H9 (cell line): ENCODE measurements around the gene MUC4. TPM values are rescaled to one million over a fixed set of nuclear protein-coding genes. Genes with fewer than 3 reads are reported as not detected.

ENCODE experiments used
- DNase-seq: peaks from one replicate; pipeline ENCODE4 v3.0.0-alpha.2; 2017
- H2AFZ ChIP-seq: one replicate; pipeline ENCODE4 v1.6.1; 2013; ENCODE audit warnings: mild to moderate bottlenecking, low read length, control low read depth, moderate library complexity
- H2AK5ac ChIP-seq: 2 replicates; pipeline ENCODE4 v1.6.1; 2013; ENCODE audit warnings: low read length, control low read depth, mixed read lengths; ENCODE audit not compliant: insufficient read length
- H2BK120ac ChIP-seq: one replicate; pipeline ENCODE4 v1.6.1; 2013; ENCODE audit warnings: low read depth, mild to moderate bottlenecking, low read length, control low read depth, inconsistent platforms; ENCODE audit not compliant: poor library complexity, severe bottlenecking
- H2BK12ac ChIP-seq: 2 replicates; pipeline ENCODE4 v1.6.1; 2013; ENCODE audit warnings: low read length, control low read depth, mixed read lengths, low read depth; ENCODE audit not compliant: insufficient read length
- H2BK15ac ChIP-seq: 2 replicates; pipeline ENCODE4 v1.6.1; 2013; ENCODE audit warnings: low read depth, low read length, control low read depth
- H2BK20ac ChIP-seq: one replicate; pipeline ENCODE4 v1.6.1; 2013; ENCODE audit warnings: low read depth, mild to moderate bottlenecking, low read length, control low read depth, inconsistent platforms; ENCODE audit not compliant: poor library complexity, severe bottlenecking
- H2BK5ac ChIP-seq: 2 replicates; pipeline ENCODE4 v1.6.1; 2013; ENCODE audit warnings: low read length, control low read depth, mixed read lengths; ENCODE audit not compliant: insufficient read length
- H3K14ac ChIP-seq: 2 replicates; pipeline ENCODE4 v1.6.1; 2013; ENCODE audit warnings: low read length, control low read depth; ENCODE audit not compliant: insufficient read depth
- H3K18ac ChIP-seq: 2 replicates; pipeline ENCODE4 v1.6.1; 2013; ENCODE audit warnings: low read depth, mild to moderate bottlenecking, mixed read lengths, low read length, control low read depth; ENCODE audit not compliant: insufficient read length
- H3K23ac ChIP-seq: 2 replicates; pipeline ENCODE4 v1.6.1; 2013; ENCODE audit warnings: low read length, control low read depth, mixed read lengths, low read depth; ENCODE audit not compliant: insufficient read length
- H3K23me2 ChIP-seq: 2 replicates; pipeline ENCODE4 v1.6.1; 2013; ENCODE audit warnings: low read depth, mild to moderate bottlenecking, mixed read lengths, low read length, control low read depth; ENCODE audit not compliant: insufficient read length, poor library complexity, severe bottlenecking
- H3K27ac ChIP-seq: 2 replicates; pipeline ENCODE4 v1.5.1; 2013; ENCODE audit warnings: low read length, control low read depth, mixed read lengths, low read depth; ENCODE audit not compliant: insufficient read length
- H3K27me3 ChIP-seq: 2 replicates; pipeline ENCODE4 v1.6.1; 2013; ENCODE audit warnings: low read length, control low read depth, inconsistent platforms; ENCODE audit not compliant: insufficient read depth
- H3K4ac ChIP-seq: 2 replicates; pipeline ENCODE4 v1.6.1; 2013; ENCODE audit warnings: low read depth, mild to moderate bottlenecking, control low read depth, inconsistent platforms, low read length, moderate library complexity
- H3K4me1 ChIP-seq: 2 replicates; pipeline ENCODE4 v1.6.1; 2013; ENCODE audit warnings: low read length, control low read depth, inconsistent platforms; ENCODE audit not compliant: insufficient read depth
- H3K4me2 ChIP-seq: 2 replicates; pipeline ENCODE4 v1.6.1; 2013; ENCODE audit warnings: low read length, control low read depth, mixed read lengths; ENCODE audit not compliant: insufficient read length, insufficient read depth
- H3K56ac ChIP-seq: 2 replicates; pipeline ENCODE4 v1.6.1; 2013; ENCODE audit warnings: low read depth, mild to moderate bottlenecking, mixed read lengths, low read length, control low read depth; ENCODE audit not compliant: insufficient read length
- H3K79me1 ChIP-seq: 2 replicates; pipeline ENCODE4 v1.6.1; 2013; ENCODE audit warnings: low read depth, mild to moderate bottlenecking, moderate library complexity, low read length, control low read depth, inconsistent platforms; ENCODE audit not compliant: insufficient read depth, poor library complexity, severe bottlenecking
- H3K79me2 ChIP-seq: 2 replicates; pipeline ENCODE4 v1.6.1; 2013; ENCODE audit warnings: low read length, control low read depth, inconsistent platforms; ENCODE audit not compliant: insufficient read depth
- H3K9ac ChIP-seq: 2 replicates; pipeline ENCODE4 v1.6.1; 2013; ENCODE audit warnings: low read length, control low read depth, mixed read lengths; ENCODE audit not compliant: insufficient read length; ENCODE audit errors: extremely low read depth
- H3K9me3 ChIP-seq: one replicate; pipeline ENCODE4 v1.6.1; 2013; ENCODE audit warnings: low read depth, low read length, inconsistent platforms; ENCODE audit not compliant: control insufficient read depth
- H3T11ph ChIP-seq: one replicate; pipeline ENCODE4 v1.6.1; 2013; ENCODE audit warnings: mild to moderate bottlenecking, low read length, control low read depth, inconsistent platforms
- H4K20me1 ChIP-seq: one replicate; pipeline ENCODE4 v1.6.1; 2013; ENCODE audit not compliant: control insufficient read depth, insufficient read length, insufficient read depth
- H4K5ac ChIP-seq: 2 replicates; pipeline ENCODE4 v1.6.1; 2013; ENCODE audit warnings: low read depth, mild to moderate bottlenecking, mixed read lengths, low read length, control low read depth; ENCODE audit not compliant: insufficient read length
- H4K8ac ChIP-seq: replicated peaks from 2 replicates; pipeline ENCODE4 v1.6.1; 2013; ENCODE audit warnings: low read length, control low read depth, mixed read lengths, low read depth; ENCODE audit not compliant: insufficient read length
- H4K91ac ChIP-seq: 2 replicates; pipeline ENCODE4 v1.6.1; 2013; ENCODE audit warnings: low read depth, mild to moderate bottlenecking, moderate library complexity, mixed read lengths, low read length, control low read depth; ENCODE audit not compliant: insufficient read length
- H3K27ac Mint-ChIP-seq, 3 experiments: 2 replicates in 2 of 3; 3 replicates in 1 of 3; pipeline ENCODE4 v1.8.0; 2020 to 2021; ENCODE audit warnings: mixed read lengths in 3 of 3, mild to moderate bottlenecking in 1 of 3, moderate library complexity in 1 of 3
- H3K27me3 Mint-ChIP-seq: 2 replicates; pipeline ENCODE4 v1.8.0; 2021; ENCODE audit warnings: low read depth, mild to moderate bottlenecking, moderate library complexity, mixed read lengths
- H3K36me3 Mint-ChIP-seq, 3 experiments: 2 replicates in 2 of 3; 3 replicates in 1 of 3; pipeline ENCODE4 v1.8.0; 2020 to 2021; ENCODE audit warnings: low read depth in 3 of 3, mixed read lengths in 3 of 3; ENCODE audit not compliant: insufficient read depth in 1 of 3
- H3K4me1 Mint-ChIP-seq, 2 experiments: 2 replicates each; pipeline ENCODE4 v1.8.0; 2020; ENCODE audit warnings: mixed read lengths in 2 of 2
- H3K4me3 Mint-ChIP-seq, 2 experiments: 2 replicates in 1 of 2; 3 replicates in 1 of 2; pipeline ENCODE4 v1.8.0; 2020 to 2021; ENCODE audit warnings: mild to moderate bottlenecking in 2 of 2, mixed read lengths in 2 of 2, moderate library complexity in 1 of 2
- H3K9me3 Mint-ChIP-seq, 2 experiments: 2 replicates in 1 of 2; 3 replicates in 1 of 2; pipeline ENCODE4 v1.8.0; 2020; ENCODE audit warnings: mild to moderate bottlenecking in 2 of 2, mixed read lengths in 2 of 2, moderate library complexity in 1 of 2
- WGBS: extraction: QIAGEN DNeasy Blood & Tissue Kit; methylation state at CpG from one replicate; pipeline ENCODE4 v1.1.7; 2013; ENCODE audit warnings: missing lambda C conversion rate, low lambda C conversion rate, mixed read lengths; ENCODE audit not compliant: insufficient read length; ENCODE audit errors: extremely low coverage; 5-methylcytosine and 5-hydroxymethylcytosine counted together
- total RNA-seq: library from RNA; stranded (reverse); gene quantifications from 2 replicates; pipeline ENCODE4 v1.2.1, GENCODE V29; 2021
- TF ChIP-seq, protein P1 (sequence below): fragments of 200-600 bp; sonication (generic); conservative IDR thresholded peaks from 3 replicates; pipeline ENCODE4 v1.8.0; 2021; ENCODE audit warnings: antibody characterized with exemption, mild to moderate bottlenecking

MUC4 gene
- total RNA-seq, 1 experiment from 2014 or later: 1.2 TPM

DNA sequence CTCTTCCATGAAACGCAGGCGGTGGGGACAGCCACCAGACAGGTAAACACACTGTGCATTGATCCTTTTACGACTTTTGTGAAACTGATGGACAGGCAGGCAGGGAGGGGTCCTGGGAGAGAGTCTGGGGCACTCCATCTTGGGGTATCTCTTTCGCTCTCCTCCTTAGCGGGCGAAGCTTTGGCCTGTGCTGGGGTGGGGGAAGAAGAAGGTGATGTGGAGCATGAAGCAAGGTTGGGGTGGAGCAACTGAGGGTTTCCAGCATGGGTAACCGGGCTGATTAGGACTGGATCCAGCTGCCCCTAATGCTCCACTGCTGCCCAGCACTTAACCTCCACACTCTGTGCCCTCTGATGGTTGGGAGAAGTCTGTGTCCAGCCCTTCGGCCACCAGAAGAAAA, 65.4 kb downstream of the MUC4 start:
- H3K4me3 Mint-ChIP-seq: no peak overlapping the region
- no CpG with 5 or more reads among the region's 8 CpGs for WGBS

More for the DNA sequence above, 65.4 kb downstream of the MUC4 start:
- Histone ChIP-seq H3K9ac (no peak overlapping the region), H4K8ac (no peak overlapping the region), H4K5ac (no peak overlapping the region), H3K23me2 (no peaks in the 10 kb centered on the region), H2BK120ac (no peak overlapping the region), H3K27ac (no peak overlapping the region), H3K4me1 (no peaks in the 10 kb centered on the region), H3K9me3 (no peaks in the 10 kb centered on the region), H3K4me2 (no peak overlapping the region), H4K91ac (no peak overlapping the region), H2AFZ (no peak overlapping the region), H3K79me1 (no peaks in the 10 kb centered on the region), H3K23ac (no peak overlapping the region), H3K27me3 (peaks cover 9% of the 10 kb centered on the region; the same call in 1 of the 2 replicates), H3K14ac (no peak overlapping the region), H3K18ac (no peak overlapping the region), H4K20me1 (no peaks in the 10 kb centered on the region), H3K79me2 (no peaks in the 10 kb centered on the region), H2BK5ac (no peak overlapping the region), H2BK12ac (no peak overlapping the region), H3T11ph (no peak overlapping the region), H3K4ac (no peak overlapping the region), H2AK5ac (no peak overlapping the region), H2BK20ac (no peak overlapping the region), H3K56ac (no peak overlapping the region), H2BK15ac (no peak overlapping the region)
- Mint-ChIP-seq H3K4me1 (no peaks in the 10 kb centered on the region; a peak in 1 of 4 replicates), H3K9me3 (peaks cover 5 to 6% of the 10 kb centered on the region in 2 experiments; a peak in 4 of 5 replicates), H3K27ac (no peak overlapping the region), H3K36me3 (peaks cover 0 to 6% (median 0%) of the 10 kb centered on the region in 3 experiments; a peak in 4 of 7 replicates), H3K27me3 (peaks cover 70% of the 10 kb centered on the region)
- no peak for DNase-seq
- TF ChIP-seq, protein P1, sequence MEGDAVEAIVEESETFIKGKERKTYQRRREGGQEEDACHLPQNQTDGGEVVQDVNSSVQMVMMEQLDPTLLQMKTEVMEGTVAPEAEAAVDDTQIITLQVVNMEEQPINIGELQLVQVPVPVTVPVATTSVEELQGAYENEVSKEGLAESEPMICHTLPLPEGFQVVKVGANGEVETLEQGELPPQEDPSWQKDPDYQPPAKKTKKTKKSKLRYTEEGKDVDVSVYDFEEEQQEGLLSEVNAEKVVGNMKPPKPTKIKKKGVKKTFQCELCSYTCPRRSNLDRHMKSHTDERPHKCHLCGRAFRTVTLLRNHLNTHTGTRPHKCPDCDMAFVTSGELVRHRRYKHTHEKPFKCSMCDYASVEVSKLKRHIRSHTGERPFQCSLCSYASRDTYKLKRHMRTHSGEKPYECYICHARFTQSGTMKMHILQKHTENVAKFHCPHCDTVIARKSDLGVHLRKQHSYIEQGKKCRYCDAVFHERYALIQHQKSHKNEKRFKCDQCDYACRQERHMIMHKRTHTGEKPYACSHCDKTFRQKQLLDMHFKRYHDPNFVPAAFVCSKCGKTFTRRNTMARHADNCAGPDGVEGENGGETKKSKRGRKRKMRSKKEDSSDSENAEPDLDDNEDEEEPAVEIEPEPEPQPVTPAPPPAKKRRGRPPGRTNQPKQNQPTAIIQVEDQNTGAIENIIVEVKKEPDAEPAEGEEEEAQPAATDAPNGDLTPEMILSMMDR: no peak
